GM12878 (cell line): ENCODE results near the gene CLEC1A. TPM values are rescaled to one million over a fixed set of nuclear protein-coding genes. Genes with fewer than 3 reads are reported as not detected.

ENCODE experiments used
- ATAC-seq: fragments of 200-7000 bp; cut with Tn5 transposase; 3 replicates; pipeline ENCODE4 v1.9.1; 2020; ENCODE audit warnings: mild to moderate bottlenecking, moderate library complexity
- BruUV-seq: library from RNA; stranded (reverse); fragments of 400-500 nt; replicated peaks from 2 replicates; lab custom pipeline; 2021; lab: Mats Ljungman, UMichigan
- CTCF ChIA-PET: fragments of 300-600 bp; sonication (Branson Sonifier 250); formaldehyde crosslinking; extraction: SDS; loops from one replicate; lab custom pipeline; 2021; ENCODE audit warnings: inconsistent platforms; lab: Yijun Ruan, JAX
- POLR2A ChIA-PET: fragments of 350-600 bp; formaldehyde crosslinking; extraction: SDS; loops from one replicate; lab custom pipeline; 2021; ENCODE audit warnings: inconsistent platforms; lab: Charles Lee
- RAD21 ChIA-PET: fragments of 300-600 bp; sonication (Branson Sonifier 250); formaldehyde crosslinking; loops from one replicate; lab custom pipeline; 2023; ENCODE audit warnings: antibody characterized with exemption; ENCODE audit not compliant: unreplicated experiment; lab: Charles Lee
- SMC1A ChIA-PET: fragments of 300-600 bp; sonication (Branson Sonifier 250); formaldehyde crosslinking; loops from one replicate; lab custom pipeline; 2023; ENCODE audit not compliant: unreplicated experiment, uncharacterized antibody; lab: Charles Lee
- DNase-seq: peaks from one replicate; pipeline ENCODE4 v3.0.0-alpha.2; 2011; ENCODE audit warnings: low read depth, low spot score
- FAIRE-seq: peaks from 3 replicates; lab custom pipeline; 2011; peaks lifted over from hg19 to GRCh38; lab: Jason Lieb, UNC
- H2AFZ ChIP-seq: 2 replicates; pipeline ENCODE4 v1.6.0; 2011; ENCODE audit warnings: low read depth, low read length, control low read depth; ENCODE audit not compliant: control insufficient read depth
- H3K27ac ChIP-seq: 2 replicates; pipeline ENCODE4 v1.5.1; 2011; ENCODE audit warnings: control low read depth; ENCODE audit not compliant: control insufficient read depth, insufficient read depth
- H3K27me3 ChIP-seq, 2 experiments: replicated peaks in 1 of 2; 2 replicates each; pipeline versions ENCODE4 v1.6.0 to v1.6.1; 2011; ENCODE audit warnings: low read length in 1 of 2; ENCODE audit not compliant: control insufficient read depth in 2 of 2, insufficient read depth in 2 of 2
- H3K36me3 ChIP-seq, 2 experiments: 2 replicates each; pipeline ENCODE4 v1.5.1; 2011; ENCODE audit warnings: low read length in 1 of 2; ENCODE audit not compliant: control insufficient read depth in 2 of 2, insufficient read depth in 2 of 2
- H3K4me1 ChIP-seq: 2 replicates; pipeline ENCODE4 v1.6.1; 2011; ENCODE audit warnings: mild to moderate bottlenecking, low read length, moderate library complexity, mixed read lengths; ENCODE audit not compliant: control insufficient read depth, insufficient read depth
- H3K4me2 ChIP-seq: 2 replicates; pipeline ENCODE4 v1.6.0; 2011; ENCODE audit warnings: control low read depth; ENCODE audit not compliant: control insufficient read depth, insufficient read depth
- H3K4me3 ChIP-seq: fragments of 200-600 bp; sonication (generic); 2 replicates; pipeline ENCODE4 v1.5.1; 2016
- H3K79me2 ChIP-seq: 2 replicates; pipeline ENCODE4 v1.6.0; 2011; ENCODE audit warnings: low read length; ENCODE audit not compliant: control insufficient read depth, insufficient read depth
- H3K9ac ChIP-seq: 2 replicates; pipeline ENCODE4 v1.8.0; 2011; ENCODE audit warnings: low read length, control low read depth, mixed read lengths; ENCODE audit not compliant: control insufficient read depth, insufficient read depth
- H3K9me3 ChIP-seq: replicated peaks from 3 replicates; pipeline ENCODE4 v1.5.1; 2011; ENCODE audit warnings: mild to moderate bottlenecking, low read length; ENCODE audit not compliant: control insufficient read depth, insufficient read depth
- H4K20me1 ChIP-seq: 2 replicates; pipeline ENCODE4 v1.6.0; 2011; ENCODE audit not compliant: control insufficient read depth, insufficient read depth
- E2F8 ChIP-seq: fragments of 450-650 bp; IDR thresholded peaks from 2 replicates; pipeline ENCODE4 v1.6.1; 2018; ENCODE audit warnings: mild to moderate bottlenecking, low read depth, moderate library complexity; ENCODE audit not compliant: partially characterized antibody
- SMAD1 ChIP-seq: fragments of 450-650 bp; IDR thresholded peaks from 2 replicates; pipeline ENCODE4 v1.6.1; 2018; ENCODE audit warnings: mild to moderate bottlenecking, low read depth; ENCODE audit not compliant: partially characterized antibody
- SRF ChIP-seq, 2 experiments: IDR thresholded peaks; 2 replicates each; pipeline ENCODE4 v1.6.1; 2011; ENCODE audit warnings: low read depth in 2 of 2, low read length in 2 of 2, mild to moderate bottlenecking in 1 of 2, moderate library complexity in 1 of 2
- WGBS: methylation state at CpG from one replicate; pipeline ENCODE4 v1.1.6; 2016; ENCODE audit warnings: low lambda C conversion rate; ENCODE audit not compliant: insufficient replicate concordance, insufficient coverage; ENCODE audit errors: missing lambda C conversion rate; 5-methylcytosine and 5-hydroxymethylcytosine counted together
- in situ Hi-C: fragments of 300-500 bp; cut with MboI; formaldehyde crosslinking; loops from 9 replicates; pipeline ENCODE4 v1.14.3; 2018; ENCODE audit warnings: mixed read lengths
- intact Hi-C: fragments of 100-400 bp; cut with micrococcal nuclease; formaldehyde crosslinking; loops from one replicate; pipeline ENCODE4 v1.14.2; 2022; ENCODE audit not compliant: unreplicated experiment
- polyA plus RNA-seq, 11 experiments: library from polyadenylated mRNA; depleted of rRNA in 4 of 11; unstranded in 6 of 11; stranded (reverse) in 5 of 11; fragments of >200 nt; fragmentation: Nextera tagmentation in 4 of 11; fragmentation: Illumina TruSeq in 1 of 11; extraction: Ambion mirVana in 4 of 11; extraction: Trizol in 1 of 11; gene quantifications; 1 replicate in 1 of 11; 2 replicates in 10 of 11; pipeline versions ENCODE4 v1.2.1 to v1.2.3, GENCODE V29; 2011 to 2016; ENCODE audit warnings: inconsistent platforms in 2 of 11, missing spikeins in 2 of 11, low read depth in 1 of 11
- total RNA-seq, 4 experiments: library from RNA; depleted of rRNA in 3 of 4; stranded (reverse); fragments of >200 nt in 3 of 4; fragmentation: Illumina TruSeq in 1 of 4; extraction: Trizol in 1 of 4; gene quantifications; 2 replicates each; pipeline versions ENCODE4 v1.2.1 to v1.2.3, GENCODE V29; 2013 to 2021
- TF ChIP-seq, protein P1 (sequence below): fragments of 450-650 bp; IDR thresholded peaks from 2 replicates; pipeline ENCODE4 v1.6.1; 2018; ENCODE audit warnings: borderline replicate concordance, mild to moderate bottlenecking; ENCODE audit not compliant: partially characterized antibody
- TF ChIP-seq, protein P2 (sequence below): fragments of 450-650 bp; IDR thresholded peaks from 2 replicates; pipeline ENCODE4 v1.6.1; 2016; ENCODE audit warnings: mild to moderate bottlenecking

The CLEC1A gene
- total and polyA plus RNA-seq, 10 of the 15 experiments (the other 5 are each of a cell fraction or from before 2014, with no cell fraction given), result not detected

- TF ChIP-seq, protein P1, sequence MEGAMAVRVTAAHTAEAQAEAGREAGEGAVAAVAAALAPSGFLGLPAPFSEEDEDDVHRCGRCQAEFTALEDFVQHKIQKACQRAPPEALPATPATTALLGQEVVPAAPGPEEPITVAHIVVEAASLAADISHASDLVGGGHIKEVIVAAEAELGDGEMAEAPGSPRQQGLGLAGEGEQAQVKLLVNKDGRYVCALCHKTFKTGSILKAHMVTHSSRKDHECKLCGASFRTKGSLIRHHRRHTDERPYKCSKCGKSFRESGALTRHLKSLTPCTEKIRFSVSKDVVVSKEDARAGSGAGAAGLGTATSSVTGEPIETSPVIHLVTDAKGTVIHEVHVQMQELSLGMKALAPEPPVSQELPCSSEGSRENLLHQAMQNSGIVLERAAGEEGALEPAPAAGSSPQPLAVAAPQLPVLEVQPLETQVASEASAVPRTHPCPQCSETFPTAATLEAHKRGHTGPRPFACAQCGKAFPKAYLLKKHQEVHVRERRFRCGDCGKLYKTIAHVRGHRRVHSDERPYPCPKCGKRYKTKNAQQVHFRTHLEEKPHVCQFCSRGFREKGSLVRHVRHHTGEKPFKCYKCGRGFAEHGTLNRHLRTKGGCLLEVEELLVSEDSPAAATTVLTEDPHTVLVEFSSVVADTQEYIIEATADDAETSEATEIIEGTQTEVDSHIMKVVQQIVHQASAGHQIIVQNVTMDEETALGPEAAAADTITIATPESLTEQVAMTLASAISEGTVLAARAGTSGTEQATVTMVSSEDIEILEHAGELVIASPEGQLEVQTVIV, result no peak
- no peak for TF ChIP-seq SMAD1
- TF ChIP-seq, all 136 proteins: peak for 0
These were observed 14.3 kb upstream of the CLEC1A start (continued) for GRCh38 chr12:10113075-10113474.

DNA sequence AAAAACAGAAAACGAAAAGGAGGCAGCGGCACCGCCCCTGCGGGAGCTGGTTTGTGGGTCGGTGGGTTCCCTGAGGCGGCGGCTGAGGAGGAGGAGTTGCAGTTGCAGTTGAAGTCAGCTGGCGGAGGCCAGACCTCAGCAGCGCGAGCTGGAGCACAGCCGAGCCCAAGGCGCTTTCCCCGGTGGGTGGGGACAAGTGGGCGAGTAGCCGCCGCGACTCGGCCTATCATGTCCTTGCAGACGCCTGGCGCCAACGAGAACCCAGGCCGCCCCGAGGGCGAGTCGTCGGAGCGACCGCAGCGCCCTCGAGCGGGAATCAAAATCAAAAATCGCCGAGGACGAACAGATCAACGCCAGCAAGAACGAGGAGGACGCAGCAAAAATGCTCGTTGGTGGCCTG, 12.7 kb upstream of the CLEC1A start:
- intact Hi-C loops, result no loop called here
- SMC1A ChIA-PET, result no interaction called here
- in situ Hi-C loops, result no loop called here

More for the DNA sequence above, 12.7 kb upstream of the CLEC1A start:
- Histone ChIP-seq H2AFZ (no peak overlapping the region), H4K20me1 (no peaks in the 10 kb centered on the region), H3K9me3 (no peaks in the 10 kb centered on the region), H3K4me3 (no peak overlapping the region), H3K27me3 (no peaks in the 10 kb centered on the region), H3K27ac (no peak overlapping the region), H3K9ac (no peak overlapping the region), H3K4me1 (no peaks in the 10 kb centered on the region), H3K79me2 (no peaks in the 10 kb centered on the region), H3K4me2 (no peak overlapping the region), H3K36me3 (no peaks in the 10 kb centered on the region)
- no peak for DNase-seq
- CTCF ChIA-PET, result no interaction called here
- no TSS peak for BruUV-seq
- TF ChIP-seq SRF (IDR thresholded peaks at IDR 0.05; ENCODE audit: low read depth in 2 of 2, low read length in 2 of 2) (no peak), E2F8 (no peak)
- TF ChIP-seq, protein P2, sequence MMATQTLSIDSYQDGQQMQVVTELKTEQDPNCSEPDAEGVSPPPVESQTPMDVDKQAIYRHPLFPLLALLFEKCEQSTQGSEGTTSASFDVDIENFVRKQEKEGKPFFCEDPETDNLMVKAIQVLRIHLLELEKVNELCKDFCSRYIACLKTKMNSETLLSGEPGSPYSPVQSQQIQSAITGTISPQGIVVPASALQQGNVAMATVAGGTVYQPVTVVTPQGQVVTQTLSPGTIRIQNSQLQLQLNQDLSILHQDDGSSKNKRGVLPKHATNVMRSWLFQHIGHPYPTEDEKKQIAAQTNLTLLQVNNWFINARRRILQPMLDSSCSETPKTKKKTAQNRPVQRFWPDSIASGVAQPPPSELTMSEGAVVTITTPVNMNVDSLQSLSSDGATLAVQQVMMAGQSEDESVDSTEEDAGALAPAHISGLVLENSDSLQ, result no peak
- POLR2A ChIA-PET, result no interaction called here
- WGBS, result 77% methylated on average over 38 of the region's 38 CpGs
- ATAC-seq, result no peak
- no peak for FAIRE-seq
- RAD21 ChIA-PET, result no interaction called here
